Stimulated activated CD4-positive, alpha-beta T cell treated with anti-CD3 and anti-CD28 coated beads, Interleukin-2, amount 100 ng/mL, for 24 hours (primary cell): ENCODE results near the gene KRT33B.
"Not testable (repeated sequence)": the region's sequence is repeated elsewhere in the genome, so short reads cannot be mapped to it uniquely, and the experiment has no call there.

Source experiments
- DNase-seq, 2 donors: peaks; one replicate each; pipeline ENCODE4 v3.0.0-alpha.2; 2020

The KRT33B gene

GRCh38 chr17:41369713-41370112 lies at the start of gene KRT33B:
KRT33B (minus strand) TSS chr17:41369813; CDS start chr17:41369750, 63 bp downstream.
- no peak for DNase-seq

GRCh38 chr17:41418116-41418860 lies 48.7 kb upstream of the KRT33B start:
- no peak for DNase-seq

- DNase-seq = no peak
Observed at GRCh38 chr17:41417576-41418015, 48.0 kb upstream of the KRT33B start.

- DNase-seq = no peak
Observed at GRCh38 chr17:41417127-41417526, 47.5 kb upstream of the KRT33B start.

GRCh38 chr17:41416479-41416878 lies 46.9 kb upstream of the KRT33B start:
- DNase-seq = no peak

- no peak for DNase-seq
Observed at GRCh38 chr17:41415833-41416335, 46.3 kb upstream of the KRT33B start.

GRCh38 chr17:41415411-41415810 lies 45.8 kb upstream of the KRT33B start:
- DNase-seq = no peak

- DNase-seq = no peak
Observed at GRCh38 chr17:41413982-41414381, 44.4 kb upstream of the KRT33B start.

GRCh38 chr17:41413353-41413957 lies 43.8 kb upstream of the KRT33B start:
- no peak for DNase-seq

- no peak for DNase-seq
Observed at GRCh38 chr17:41411072-41411840, 41.6 kb upstream of the KRT33B start.

GRCh38 chr17:41407226-41407625 lies 37.6 kb upstream of the KRT33B start:
- DNase-seq = peak in 1 of 2 donors; percentile 4

- DNase-seq = peak in 1 of 2 donors; percentile 13
Observed at GRCh38 chr17:41406205-41406604, 36.6 kb upstream of the KRT33B start.

- peak; percentile 54 to 56 for DNase-seq
Observed at GRCh38 chr17:41404024-41404671, 34.5 kb upstream of the KRT33B start.

GRCh38 chr17:41403404-41404023 lies 33.9 kb upstream of the KRT33B start:
- no peak for DNase-seq

GRCh38 chr17:41402161-41402560 lies 32.5 kb upstream of the KRT33B start:
- DNase-seq = no peak

GRCh38 chr17:41396996-41397660 lies 27.5 kb upstream of the KRT33B start, which contains the start of gene KRT31:
KRT31 (minus strand) TSS chr17:41397608; CDS start chr17:41397539, 69 bp downstream.
- peak in 1 of 2 donors; percentile 13 for DNase-seq

GRCh38 chr17:41396340-41396739 lies 26.7 kb upstream of the KRT33B start:
- peak in 1 of 2 donors; percentile 5 for DNase-seq

GRCh38 chr17:41395611-41396010 lies 26.0 kb upstream of the KRT33B start:
- DNase-seq = no peak

GRCh38 chr17:41395044-41395443 lies 25.4 kb upstream of the KRT33B start:
- DNase-seq = not testable (repeated sequence)

GRCh38 chr17:41394254-41394996 lies 24.8 kb upstream of the KRT33B start:
- DNase-seq = no peak

- no peak for DNase-seq
Observed at GRCh38 chr17:41393826-41394225, 24.2 kb upstream of the KRT33B start.
